8988T (cell line): ENCODE results near the gene KCNK4.

Experiments
- DNase-seq: peaks from one replicate; pipeline ENCODE4 v3.0.0; 2011

Gene KCNK4

DNA sequence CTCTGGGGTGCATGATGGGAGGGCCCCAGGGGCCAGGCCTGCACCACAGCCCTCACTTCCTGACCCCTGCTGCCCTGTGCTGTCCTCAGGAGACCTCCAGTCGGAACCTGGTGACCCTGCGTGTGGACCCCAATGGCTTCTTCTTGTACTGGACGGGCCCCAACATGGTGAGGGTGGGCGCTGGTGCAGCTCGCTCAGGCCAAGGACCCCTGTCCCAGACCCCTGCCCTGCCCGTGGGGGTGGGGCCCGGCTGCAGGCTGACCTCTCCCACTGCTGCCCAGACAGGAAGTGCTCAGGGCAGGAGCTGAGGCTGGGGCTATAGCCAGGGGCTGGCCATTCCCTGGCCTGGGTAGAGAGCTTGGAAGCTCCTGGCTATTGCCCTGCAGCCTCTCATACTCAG, 36.8 kb upstream of the KCNK4 start:
- no peak for DNase-seq

DNA sequence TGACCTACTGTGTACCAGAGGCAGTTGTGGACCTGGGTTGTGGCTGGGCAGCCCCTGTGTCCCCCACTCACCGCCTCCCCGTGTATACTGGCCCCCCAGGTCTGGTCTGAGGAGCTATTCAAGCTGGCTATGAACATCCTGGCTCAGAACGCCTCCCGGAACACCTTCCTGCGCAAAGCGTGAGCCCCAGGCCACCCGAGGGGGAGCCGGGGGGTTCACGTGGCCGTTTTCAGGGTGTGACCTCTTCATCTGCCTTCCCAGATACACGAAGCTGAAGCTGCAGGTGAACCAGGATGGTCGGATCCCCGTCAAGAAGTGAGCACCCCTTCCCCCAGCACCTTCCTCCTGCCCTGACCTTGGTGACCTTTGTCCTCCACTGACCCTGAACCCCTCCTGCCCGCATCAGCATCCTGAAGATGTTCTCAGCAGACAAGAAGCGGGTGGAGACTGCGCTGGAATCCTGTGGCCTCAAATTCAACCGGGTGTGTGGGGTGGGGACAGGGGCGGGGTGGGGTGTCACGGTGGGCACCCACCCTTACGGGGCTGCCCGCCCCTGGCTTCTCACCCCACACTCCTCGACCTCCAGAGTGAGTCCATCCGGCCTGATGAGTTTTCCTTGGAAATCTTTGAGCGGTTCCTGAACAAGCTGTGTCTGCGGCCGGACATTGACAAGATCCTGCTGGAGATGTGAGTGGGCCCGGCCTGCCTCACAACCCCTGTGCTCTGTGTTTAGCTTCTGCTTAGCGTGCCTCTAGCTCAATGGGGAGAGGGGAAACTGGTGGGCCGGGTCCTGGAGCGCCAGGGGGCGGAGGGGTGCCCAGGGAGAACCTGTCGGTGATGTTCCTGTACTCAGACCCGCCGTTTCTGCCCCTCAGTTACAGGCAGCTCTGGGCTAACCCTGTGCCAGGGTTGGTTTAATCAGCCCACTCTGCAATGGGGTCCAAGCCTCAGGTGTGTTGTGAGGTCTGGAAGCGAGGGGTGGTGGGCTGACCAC, 35.7 kb upstream of the KCNK4 start:
- no peak for DNase-seq

DNA sequence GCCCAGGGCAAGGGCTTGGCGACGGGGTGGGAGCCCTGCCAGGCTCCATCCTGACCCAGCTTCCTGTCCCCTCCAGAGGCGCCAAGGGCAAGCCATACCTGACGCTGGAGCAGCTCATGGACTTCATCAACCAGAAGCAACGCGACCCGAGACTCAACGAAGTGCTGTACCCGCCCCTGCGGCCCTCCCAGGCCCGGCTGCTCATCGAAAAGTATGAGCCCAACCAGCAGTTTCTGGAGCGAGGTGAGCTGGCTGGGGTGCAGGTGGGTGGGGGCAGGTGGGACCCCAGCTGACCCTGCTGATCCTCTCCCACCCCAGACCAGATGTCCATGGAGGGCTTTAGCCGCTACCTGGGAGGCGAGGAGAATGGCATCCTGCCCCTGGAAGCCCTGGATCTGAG, 34.8 kb upstream of the KCNK4 start:
- DNase-seq, result no peak

DNA sequence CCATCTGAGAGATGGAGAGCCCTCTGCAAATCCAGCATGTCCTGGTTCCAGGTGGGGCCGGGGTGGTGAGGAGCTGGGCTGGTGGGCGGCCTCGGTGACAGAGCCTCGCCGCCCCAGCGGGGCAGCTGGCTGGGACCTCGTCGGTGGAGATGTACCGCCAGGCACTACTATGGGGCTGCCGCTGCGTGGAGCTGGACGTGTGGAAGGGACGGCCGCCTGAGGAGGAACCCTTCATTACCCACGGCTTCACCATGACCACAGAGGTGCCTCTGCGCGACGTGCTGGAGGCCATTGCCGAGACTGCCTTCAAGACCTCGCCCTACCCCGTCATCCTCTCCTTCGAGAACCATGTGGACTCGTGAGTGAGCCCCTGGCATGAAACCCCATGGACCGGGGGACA, 32.7 kb upstream of the KCNK4 start:
- DNase-seq, result no peak

DNA sequence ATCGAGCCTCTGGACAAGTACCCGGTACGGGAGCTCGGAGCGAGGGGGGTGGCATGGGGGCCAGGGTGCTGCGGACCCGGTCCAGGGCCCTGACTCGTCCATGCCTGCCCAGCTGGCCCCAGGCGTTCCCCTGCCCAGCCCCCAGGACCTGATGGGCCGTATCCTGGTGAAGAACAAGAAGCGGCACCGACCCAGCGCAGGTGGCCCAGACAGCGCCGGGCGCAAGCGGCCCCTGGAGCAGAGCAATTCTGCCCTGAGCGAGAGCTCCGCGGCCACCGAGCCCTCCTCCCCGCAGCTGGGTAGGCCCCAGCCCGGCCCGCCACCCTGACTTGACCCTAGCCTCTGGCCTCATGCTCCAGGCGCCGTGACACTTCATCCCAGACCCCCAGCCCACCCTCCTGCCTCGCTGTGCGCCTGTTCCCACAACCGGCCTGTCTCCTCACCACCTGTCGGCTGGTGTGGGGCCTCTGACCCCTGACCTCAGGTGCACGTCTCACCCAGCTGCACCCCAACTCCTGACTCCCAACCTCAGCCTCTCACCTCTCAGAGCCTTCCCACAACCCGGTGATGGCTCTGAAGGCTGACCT, 32.1 kb upstream of the KCNK4 start:
- no peak for DNase-seq

DNA sequence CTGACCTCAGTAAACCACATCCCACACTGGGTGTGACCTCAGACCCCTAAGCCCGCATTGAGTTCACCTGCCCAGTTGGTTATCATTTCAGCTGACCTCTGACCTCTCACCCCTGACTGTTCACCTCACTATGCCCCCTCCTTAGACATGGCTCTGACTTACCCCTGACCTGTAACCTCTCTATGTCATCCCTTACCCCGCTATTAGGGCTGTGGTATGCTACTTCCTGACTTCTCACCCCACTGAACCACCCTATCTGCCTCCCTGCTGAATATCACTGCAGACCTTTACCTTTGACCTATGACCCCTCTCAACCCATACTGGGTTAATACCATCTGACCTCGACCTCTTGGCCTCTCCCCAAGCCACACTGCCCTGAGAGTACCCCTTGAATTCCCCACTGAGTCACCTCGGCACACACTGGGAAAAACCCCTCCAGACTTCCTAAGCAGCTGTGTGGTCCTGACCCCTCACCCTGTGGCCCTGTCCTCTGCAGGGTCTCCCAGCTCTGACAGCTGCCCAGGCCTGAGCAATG, 31.5 kb upstream of the KCNK4 start:
- DNase-seq, result no peak

DNA sequence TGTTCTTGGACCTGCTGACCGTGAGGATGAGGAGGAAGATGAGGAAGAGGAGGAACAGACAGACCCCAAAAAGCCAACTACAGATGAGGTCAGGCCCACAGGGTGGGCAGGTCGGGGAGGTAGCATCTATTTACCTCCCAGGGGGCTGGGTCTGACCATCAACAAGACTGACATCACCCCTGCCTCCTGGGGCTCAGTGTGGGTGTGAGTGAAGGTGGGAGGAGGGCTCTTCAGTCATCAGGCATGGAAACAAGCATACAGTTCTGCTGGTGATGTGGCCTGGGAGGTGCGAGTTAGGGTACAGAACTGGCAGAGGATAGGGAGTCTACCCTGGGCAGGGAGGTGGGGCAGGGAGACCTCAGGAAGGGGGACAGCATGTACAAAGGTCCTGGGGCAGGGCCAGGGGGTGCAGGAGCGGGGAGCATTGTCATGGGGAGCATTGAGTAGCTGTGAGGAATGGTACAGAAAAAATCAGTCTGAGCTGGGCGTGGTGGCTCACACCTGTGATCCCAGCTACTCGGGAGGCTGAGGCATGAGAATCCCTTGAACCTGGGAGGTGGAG, 30.9 kb upstream of the KCNK4 start:
- no peak for DNase-seq

DNA sequence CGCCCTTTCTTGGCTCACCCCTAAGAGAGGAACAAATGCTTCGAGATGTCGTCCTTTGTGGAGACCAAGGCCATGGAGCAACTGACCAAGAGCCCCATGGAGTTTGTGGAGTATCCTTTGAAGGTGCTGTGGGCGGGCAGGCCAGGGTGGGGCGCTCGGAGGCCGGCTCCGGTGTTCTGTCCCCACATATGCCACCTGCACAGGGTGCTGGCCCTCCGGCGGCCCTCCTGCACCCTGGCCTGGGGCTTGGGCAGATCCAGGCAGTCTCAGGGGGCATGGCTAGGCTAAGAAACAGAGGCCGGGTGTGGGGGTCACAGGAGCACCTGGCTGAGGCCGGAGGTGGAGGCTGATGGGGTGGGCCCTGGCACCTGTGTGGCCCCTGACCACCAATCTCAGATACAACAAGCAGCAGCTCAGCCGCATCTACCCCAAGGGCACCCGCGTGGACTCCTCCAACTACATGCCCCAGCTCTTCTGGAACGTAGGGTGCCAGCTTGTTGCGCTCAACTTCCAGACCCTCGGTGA, 29.5 kb upstream of the KCNK4 start:
- DNase-seq, result no peak

DNA sequence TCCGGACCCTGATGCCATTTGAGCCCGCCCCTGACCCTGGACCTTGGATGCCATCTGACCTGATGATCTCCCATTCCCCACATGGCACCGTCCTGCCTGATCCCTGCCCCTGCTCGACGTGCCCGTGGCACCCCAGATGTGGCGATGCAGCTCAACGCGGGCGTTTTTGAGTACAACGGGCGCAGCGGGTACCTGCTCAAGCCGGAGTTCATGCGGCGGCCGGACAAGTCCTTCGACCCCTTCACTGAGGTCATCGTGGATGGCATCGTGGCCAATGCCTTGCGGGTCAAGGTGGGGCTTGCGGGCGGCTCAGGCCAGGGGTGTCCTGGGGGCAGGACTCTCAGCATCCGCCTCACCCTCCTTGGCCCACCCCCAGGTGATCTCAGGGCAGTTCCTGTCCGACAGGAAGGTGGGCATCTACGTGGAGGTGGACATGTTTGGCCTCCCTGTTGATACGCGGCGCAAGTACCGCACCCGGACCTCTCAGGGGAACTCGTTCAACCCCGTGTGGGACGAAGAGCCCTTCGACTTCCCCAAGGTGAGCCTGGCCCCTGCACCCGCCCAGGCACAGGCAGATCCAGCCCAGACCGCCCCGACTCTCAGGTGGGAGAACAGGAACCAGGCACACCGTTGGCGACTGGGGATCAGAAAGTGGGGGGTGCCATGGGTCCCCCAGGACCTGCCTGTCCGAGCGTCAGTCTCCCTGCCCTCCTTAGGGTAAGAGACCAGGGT, 28.7 kb upstream of the KCNK4 start:
- DNase-seq, result no peak

DNA sequence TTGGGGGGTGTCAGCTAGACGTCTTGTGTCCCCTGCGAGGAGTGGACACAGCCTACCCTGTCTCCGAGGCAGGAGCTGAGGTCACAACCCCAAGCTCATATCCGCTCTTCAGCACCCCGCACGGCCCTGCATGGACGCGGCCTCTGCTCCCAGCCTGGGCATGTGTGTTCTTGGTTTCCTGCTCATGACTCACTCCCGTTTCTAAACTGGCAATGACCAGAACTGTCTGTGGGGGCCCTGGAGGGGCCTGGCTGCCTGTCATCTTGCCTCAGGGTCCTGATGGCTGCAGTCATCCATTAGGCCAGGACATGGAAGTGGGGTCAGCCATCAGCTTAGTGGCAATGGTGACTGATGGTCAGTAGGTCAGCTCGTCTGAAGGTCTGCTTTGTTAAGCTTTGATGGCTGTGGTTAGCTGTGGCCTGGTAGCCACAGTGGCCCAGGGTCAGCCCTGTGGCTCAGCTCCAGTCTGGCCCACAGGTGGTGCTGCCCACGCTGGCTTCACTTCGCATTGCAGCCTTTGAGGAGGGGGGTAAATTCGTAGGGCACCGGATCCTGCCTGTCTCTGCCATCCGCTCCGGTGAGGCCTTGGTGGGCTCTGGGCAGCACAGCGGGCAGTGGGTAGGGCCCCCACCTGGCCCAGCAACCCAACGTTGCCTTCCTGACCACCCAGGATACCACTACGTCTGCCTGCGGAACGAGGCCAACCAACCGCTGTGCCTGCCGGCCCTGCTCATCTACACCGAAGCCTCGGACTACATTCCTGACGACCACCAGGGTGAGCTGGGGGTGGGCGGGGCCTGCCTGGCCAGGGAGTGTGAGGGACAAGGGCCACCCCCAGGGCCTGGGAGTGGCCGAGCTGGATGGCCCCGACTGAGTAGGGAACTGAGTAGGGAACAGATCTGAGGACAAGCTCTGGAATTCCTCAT, 27.8 kb upstream of the KCNK4 start:
- DNase-seq, result no peak

DNA sequence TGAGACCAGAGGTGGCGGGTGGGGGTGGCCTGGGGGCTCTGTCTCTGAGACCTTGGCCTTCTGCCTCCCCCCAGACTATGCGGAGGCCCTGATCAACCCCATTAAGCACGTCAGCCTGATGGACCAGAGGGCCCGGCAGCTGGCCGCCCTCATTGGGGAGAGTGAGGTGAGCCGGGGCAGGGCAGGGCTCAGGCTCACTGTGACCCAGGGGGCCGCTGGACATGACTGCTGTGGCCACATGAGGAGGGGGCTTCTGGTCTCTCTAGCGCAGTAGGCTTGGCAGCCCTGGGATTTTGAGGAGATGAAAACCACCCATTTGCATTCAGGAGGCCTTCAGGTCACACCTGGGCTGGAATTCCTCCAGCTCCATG, 27.2 kb upstream of the KCNK4 start:
- DNase-seq, result no peak

DNA sequence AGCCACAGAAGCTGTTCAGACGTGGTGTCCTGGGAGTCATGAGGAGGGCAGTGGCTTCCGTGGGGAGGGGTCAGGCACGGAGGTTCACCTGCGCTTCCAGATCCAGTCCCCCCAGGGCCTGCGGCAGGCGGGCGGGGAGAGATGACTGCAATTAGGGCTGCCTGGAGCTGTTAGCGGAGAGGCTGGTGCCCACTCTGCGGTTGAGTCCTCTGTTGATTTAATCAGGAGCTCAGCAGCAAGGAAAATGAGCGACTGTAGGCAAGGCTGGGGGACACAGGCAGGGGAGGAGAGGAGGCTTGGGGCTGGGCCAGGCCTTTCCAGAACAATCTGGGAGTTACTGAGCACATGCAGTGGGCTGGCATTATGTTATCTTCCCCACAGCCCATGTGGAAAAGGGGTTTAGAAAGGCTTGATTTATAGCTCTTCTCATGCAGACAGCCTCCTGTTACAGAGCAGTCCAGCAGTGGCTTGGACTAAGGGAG, 26.7 kb upstream of the KCNK4 start:
- no peak for DNase-seq

DNA sequence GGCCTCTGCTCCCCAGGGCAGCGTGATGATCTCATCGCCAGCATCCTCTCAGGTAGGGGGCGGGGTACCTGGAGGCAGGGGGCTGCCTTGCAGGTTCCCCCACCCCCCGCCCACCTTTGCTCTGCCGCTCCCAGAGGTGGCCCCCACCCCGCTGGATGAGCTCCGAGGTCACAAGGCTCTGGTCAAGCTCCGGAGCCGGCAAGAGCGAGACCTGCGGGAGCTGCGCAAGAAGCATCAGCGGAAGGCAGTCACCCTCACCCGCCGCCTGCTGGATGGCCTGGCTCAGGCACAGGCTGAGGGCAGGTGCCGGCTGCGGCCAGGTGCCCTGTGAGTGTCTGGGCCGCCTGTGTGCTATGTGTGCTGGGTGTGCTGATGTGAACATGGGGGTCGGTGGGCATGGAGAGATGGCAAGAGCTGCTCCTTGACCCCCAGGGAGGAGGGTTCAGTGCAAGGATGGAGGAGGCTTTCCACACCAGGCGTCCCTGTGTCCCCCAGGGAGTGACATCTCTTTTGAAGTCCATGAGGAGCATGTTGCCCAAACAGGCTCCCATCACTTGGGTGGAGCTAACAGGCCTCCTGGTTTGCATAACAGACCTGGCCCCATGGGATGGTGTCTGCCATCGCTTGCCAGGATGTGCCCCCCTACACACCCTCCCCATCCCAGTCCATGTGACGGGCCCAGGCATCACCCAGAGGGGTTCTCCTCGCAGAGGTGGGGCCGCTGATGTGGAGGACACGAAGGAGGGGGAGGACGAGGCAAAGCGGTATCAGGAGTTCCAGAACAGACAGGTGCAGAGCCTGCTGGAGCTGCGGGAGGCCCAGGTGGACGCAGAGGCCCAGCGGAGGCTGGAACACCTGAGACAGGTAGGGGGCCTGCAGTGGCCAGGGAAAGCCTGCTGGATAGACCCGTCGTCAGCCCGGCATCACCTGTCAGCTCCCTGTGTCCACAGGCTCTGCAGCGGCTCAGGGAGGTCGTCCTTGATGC, 25.6 kb upstream of the KCNK4 start:
- DNase-seq, result no peak

DNA sequence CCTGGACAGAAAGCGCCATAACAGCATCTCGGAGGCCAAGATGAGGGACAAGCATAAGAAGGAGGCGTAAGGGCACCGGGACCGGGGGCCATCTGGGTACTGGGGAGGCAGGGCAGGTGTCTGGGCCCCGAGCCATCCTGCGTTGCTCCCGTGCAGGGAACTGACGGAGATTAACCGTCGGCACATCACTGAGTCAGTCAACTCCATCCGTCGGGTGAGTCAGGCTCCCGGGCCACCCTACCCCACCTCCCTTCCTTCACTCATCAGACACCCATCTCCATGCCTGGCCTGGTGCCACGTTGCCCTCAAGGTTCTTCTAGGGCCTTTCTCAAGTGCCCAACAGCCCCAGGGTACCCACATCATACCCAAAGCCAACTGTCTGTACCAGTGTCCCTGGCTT, 24.8 kb upstream of the KCNK4 start:
- no peak for DNase-seq

DNA sequence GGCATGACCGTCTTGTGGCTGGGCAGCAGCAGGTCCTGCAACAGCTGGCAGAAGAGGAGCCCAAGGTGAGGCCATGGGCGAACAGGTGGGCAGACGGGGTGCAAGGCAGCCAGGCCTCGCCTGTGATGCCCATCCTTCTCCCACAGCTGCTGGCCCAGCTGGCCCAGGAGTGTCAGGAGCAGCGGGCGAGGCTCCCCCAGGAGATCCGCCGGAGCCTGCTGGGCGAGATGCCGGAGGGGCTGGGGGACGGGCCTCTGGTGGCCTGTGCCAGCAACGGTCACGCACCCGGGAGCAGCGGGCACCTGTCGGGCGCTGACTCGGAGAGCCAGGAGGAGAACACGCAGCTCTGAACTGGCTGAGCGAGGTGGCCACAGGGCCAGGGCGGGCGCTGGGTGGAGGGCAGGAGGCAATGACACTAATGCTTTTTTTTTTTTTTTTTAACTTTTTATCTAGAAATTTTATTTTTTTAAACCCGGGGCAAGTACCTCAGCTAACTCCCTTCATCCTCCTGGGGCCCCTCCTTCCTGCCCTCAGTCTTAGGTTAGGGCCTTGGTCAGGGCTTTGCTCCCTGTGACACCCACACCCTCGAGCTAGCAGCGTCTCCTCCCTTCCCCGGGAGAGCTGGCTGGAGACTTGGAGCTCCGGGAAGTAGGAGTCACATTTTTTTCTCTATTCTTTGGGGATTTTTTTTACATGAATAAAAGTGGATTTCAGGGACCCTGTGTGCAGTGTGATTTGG, 23.7 kb upstream of the KCNK4 start:
- no peak for DNase-seq

DNA sequence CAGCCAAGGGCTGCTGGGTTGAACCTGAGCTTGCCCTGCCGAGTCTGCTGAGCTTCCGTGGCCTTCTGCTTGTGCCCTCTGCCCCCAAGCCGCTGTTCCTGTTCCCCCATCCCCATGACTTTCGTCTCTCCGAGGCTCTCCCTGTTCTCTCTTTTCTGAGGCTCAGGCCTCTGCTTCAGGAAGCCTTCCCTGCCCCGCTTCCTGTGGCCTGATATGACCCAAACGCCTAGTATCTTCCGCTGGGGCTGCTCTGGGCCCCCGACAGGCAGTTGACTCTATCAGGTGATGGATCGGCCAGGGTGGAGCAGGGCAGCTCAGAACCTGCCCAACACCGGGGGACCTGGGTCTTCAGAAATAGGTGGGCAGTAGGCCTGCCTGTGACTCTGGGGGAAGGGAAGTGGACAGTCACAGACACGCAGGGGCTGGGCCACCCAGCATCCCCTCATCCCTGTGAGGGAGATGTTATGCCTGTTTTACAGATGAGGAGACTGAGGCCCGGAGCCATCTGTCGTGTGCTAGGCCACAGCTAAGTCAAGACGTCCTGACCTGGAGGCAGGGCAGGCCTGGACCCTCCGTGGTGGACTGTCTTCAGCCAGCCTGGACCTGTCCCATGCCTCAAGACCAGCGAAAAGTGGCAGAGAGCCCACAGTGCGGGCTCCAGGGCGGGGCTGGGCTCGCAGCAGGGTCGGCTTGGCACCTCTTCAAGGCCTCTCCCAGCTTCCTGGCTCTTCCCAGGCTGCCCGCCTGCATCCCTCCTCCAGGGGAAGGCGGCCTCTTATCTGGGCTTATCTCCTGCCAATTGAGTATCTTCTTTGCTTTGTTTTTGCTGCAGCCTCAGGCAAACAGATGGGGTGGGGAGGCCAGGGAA, 22.8 kb upstream of the KCNK4 start:
- no peak for DNase-seq

DNA sequence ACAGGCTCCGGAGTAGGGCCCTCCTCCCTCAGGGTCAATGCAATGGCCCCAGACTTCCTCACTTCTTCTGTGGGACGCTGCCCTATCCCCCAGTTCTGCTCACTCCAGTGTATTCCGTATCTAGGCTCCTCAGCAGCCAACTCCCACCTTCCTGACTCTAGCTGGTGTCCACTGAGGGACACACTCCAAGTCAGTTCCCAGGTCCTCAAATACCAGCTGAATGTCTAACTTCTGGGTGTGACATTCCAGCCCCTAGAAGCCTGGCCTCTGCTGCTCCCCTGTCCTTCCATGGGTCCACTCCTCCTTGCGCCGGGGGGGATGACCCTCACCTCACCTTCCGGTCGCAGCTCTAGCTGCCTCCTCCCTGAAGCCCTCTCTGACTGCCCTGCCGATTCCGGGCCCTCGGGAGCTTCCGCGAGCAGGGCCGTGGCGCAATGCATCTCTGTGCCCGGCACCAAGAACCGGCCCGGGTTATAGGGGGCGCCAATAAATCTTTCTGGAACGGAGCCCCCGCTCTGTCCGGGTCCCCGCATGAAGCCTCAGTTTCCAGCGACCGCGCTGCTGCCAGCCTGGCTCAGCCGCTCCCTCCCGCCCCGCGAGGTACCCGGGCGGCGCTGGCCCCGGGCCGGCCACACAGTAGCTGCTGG, 22.1 kb upstream of the KCNK4 start:
- DNase-seq, result no peak
